Brain pericyte (primary cell): Measurements from ENCODE around the gene SCO1.
"Not testable (repeated sequence)": the region's sequence is repeated elsewhere in the genome, so short reads cannot be mapped to it uniquely, and the experiment has no call there.

Source experiments
- DNase-seq: peaks from one replicate; pipeline ENCODE4 v3.0.0-alpha.2; 2012; ENCODE audit warnings: low read depth, low spot score

Gene SCO1

GRCh38 chr17:10726196-10726595 lies 28.9 kb upstream of the SCO1 start:
- no peak for DNase-seq

- no peak for DNase-seq
Observed at GRCh38 chr17:10725262-10725661, 27.9 kb upstream of the SCO1 start.

DNA sequence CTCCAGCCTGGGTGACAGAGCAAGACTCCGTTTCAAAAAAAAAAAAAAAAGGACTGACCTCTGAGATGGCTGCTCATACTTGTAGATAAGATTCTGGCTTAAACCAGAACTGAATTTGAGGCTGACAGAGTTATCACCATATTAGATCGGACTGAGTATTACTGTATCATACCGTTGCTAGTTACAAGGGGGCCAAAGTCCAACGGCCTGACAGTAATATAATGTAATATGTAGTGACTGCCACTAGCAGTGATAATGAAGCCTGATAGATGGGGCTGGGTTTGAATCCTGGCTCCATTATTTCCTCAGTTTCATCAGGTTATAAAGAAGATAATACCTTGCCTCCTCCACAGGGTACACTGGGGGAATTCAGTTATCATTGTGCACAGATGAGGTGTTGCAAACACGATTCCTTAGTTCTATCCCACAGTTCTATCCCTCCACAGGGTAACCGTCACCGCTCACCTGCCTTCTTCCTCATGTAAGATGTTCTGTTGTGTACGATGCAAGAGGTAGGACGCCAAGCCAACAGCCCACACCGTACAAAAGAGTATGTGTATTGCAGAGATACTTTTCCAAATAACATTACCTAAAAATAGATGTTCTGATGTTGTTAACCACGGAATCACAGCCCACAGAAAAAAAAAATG lies 27.3 kb upstream of the SCO1 start:
- no peak for DNase-seq

DNA sequence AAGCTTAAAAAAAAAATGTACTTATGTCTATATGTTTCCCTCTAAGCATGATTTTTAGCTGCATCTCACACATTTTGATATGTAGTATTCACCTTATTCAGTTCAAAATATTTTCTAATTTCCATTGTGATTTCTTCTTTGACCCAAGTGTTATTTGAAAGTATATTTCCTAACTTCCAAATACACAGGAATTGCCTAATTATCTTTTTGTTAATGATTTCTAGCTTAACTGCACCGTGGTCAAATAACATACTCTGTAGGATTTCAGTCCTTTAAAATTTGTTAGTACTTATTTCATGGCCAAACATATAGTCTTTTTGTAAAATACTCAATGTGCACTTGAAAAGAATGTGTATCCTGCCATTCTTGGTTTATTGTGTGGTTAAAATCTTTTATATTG lies 21.2 kb upstream of the SCO1 start:
- no peak for DNase-seq

GRCh38 chr17:10716218-10716617 lies 18.9 kb upstream of the SCO1 start:
- no peak for DNase-seq

DNA sequence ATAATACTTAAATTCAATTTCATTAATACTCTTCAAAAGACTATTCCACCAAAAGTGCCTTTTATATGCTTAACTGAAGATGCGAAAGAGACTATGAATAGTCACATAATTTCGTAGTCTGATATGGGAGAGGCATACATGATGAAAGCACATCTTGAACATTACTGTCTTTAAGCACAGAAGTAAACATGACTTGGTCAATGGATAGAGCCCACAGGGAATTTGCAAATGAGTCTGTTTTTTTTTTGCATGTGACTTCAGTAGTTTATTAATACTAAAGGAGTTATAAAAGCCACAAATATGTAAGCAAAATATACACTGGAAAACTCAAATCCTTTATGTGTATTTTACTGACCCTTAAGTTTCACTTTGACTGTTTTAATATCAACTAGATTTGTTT lies 16.0 kb upstream of the SCO1 start:
- DNase-seq = no peak

DNA sequence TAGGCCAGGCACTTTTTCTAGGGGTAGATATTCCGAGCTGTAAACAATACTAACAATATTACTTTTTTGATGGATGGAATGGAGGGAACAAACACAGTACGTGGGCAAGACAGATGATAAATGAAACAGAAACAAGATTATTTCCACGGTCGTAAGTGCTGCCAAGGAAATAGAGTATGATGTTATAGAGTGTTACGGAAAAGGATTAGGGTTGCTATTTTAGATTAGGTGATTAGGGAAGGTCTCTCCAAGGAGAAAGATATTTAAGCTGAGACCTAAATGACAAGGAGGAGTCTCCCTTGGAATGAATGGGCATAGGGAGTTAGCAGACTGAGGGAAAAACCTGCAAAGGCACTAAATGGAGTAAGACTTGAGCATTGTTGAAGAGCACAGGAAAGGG lies 8.4 kb upstream of the SCO1 start:
- no peak for DNase-seq

GRCh38 chr17:10702574-10702973 lies 5.2 kb upstream of the SCO1 start:
- DNase-seq = no peak

DNA sequence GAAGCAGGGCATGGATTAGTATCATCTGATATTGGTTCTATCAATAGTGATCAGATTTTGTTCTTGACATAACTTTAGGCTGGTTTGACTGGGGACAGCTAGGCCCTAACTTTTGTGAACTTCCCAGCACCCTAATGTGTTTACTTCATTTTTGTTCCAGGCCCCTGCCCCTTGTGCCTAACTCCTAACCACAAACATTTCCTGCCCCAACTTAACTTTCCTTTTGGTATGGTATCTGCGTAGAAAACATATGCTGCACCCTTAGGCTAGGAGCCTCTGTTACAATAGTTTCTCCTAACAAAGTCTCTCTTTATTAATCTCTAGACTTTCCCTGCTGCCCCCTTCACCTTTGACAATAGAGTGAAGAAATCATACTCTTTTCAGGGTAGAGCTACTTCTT lies 2.5 kb upstream of the SCO1 start:
- DNase-seq = no peak

DNA sequence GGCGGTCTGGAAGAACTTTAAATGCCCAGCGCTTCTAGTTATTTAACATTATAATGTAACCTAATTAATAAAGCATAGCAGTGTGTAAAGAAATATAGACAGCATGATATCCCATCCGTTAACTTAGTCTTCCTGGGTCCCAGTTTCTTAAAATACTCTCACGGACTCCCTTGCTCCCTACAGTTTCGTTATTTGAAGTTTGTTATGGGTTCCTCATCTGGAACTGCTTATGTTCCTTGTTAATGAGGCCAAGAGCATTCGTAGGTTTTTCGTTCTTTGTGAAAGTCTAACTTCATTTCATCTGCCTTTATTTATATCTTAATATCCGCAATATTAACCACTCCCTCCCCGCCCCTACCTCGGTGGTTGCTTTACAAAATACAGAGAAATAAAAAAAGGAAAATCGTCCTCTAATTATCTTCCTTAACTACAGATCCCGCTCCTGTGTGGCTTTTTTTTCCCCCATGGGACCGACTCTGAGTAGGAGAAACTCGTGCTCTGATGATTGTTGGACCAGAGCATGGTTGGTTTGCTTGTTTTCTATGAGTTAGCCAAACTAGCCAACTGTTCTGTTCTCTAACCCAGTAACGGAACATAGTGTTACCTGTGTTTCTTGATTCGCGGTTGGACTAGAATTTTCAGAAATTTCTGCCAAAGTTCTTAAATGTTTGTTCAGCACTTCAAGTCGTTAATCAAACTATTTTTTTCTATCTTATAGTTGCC lies 924 bp upstream of the SCO1 start:
- DNase-seq = no peak

- not testable (repeated sequence) for DNase-seq
Observed at GRCh38 chr17:10695875-10696407, 1.4 kb downstream of the SCO1 start.

DNA sequence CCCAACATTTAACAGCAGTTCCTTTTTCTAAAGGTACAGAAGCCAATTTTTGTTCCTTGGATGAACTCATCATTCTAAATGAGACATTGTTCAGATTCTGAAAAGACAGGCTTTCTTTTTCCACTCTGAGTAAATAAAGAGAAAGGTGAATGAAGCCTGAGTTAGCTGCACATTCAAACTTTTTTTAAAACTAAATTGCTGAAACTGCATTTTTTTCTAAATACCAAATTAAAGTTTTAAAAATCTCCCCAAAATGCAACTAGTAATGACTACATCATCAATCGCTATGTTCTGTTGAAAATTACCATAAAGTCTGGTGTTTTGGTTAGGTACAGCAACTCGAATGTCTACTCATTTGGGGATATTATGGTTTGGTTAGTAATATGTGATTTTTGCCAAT lies 9.8 kb downstream of the SCO1 start:
- no peak for DNase-seq

DNA sequence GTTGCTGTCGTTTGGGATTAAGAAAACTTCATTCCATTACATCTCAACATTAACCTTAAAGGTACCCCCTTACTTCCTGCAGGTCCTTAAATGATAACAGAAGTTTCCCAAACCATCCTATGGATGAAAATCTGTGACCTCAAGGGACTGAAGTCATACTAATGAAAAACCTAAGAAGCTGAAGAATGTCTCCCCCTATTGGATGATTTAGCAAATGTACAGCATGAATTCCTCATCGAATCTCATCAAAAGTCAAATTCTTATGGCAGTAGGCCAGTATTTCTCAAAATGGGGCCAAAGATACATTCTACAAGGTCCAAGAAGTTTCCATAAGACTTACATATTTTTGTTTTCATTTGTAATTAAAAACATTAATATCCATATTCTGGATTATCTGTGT lies 13.5 kb downstream of the SCO1 start:
- no peak for DNase-seq

DNA sequence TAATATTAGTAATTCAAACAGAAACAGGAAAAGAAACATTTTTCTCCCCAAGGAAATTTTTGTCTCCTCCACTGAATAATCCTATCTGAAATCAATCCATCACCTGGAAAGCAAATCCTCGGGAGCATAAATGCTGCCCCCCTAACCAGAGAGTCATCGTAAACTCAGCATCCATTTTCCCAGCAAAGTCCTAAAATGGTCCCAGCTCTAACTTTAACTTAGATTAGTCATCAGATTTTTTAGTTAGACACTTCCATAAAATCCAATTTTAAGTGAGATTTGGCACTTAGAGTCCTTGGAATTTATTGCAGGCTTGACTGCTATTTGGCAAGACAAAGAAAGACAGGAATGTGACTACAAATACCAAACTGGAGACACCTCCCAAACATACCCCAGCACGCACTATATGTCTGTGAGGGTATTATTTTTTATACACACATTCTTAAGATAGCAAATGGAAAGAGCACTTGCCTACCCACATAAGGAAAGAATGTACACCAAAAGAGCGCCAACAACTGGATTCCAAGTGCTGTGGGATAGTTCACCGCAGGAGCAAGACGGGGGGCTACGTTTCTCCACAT lies 15.4 kb downstream of the SCO1 start:
- DNase-seq = no peak

GRCh38 chr17:10674704-10675103 lies 22.6 kb downstream of the SCO1 start:
- no peak for DNase-seq

GRCh38 chr17:10673312-10673711 lies 24.0 kb downstream of the SCO1 start:
- DNase-seq = no peak

- DNase-seq = no peak
Observed at GRCh38 chr17:10668775-10669174, 28.6 kb downstream of the SCO1 start.

DNA sequence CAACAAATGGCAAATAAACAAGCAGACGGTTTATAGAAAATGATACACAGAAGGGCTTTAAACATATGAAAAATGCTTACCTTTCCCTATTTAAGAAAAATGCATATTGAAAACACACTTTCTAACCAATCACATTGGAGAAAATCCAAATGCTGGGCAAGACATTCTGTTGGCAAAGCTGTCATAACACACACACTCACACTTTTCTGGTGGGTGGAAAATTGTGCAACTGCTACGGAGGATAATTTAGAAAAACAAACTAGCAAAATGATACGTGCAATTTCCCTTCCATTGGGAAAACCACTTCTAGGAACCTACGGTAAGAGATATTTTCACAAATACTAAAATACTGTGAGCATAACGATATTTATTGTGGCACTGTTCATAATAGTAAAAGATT lies 30.4 kb downstream of the SCO1 start:
- DNase-seq = no peak

GRCh38 chr17:10664571-10664970 lies 32.8 kb downstream of the SCO1 start:
- no peak for DNase-seq

DNA sequence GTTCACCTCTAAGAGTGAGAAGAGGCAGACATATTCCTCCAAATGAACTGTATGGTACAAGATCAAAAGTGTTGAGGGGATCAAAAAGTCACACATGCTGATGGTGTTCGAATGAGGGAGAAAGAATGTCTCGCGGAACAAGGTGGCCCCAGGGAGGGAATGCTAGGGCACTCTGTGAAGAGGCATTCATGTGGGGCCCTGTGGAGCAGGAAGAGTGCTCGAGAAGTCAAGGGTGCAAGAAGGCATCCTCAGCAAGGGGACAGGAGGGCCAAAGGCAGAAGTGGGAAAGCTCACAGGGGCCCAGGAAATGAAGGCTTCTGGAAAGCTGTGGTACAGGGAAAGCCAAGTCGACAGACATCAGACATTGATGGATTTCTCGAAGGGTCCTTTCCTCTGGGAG lies 34.1 kb downstream of the SCO1 start:
- no peak for DNase-seq

GRCh38 chr17:10661437-10661836 lies 35.9 kb downstream of the SCO1 start:
- no peak for DNase-seq

- DNase-seq = no peak
Observed at GRCh38 chr17:10657879-10658278, 39.5 kb downstream of the SCO1 start.

DNA sequence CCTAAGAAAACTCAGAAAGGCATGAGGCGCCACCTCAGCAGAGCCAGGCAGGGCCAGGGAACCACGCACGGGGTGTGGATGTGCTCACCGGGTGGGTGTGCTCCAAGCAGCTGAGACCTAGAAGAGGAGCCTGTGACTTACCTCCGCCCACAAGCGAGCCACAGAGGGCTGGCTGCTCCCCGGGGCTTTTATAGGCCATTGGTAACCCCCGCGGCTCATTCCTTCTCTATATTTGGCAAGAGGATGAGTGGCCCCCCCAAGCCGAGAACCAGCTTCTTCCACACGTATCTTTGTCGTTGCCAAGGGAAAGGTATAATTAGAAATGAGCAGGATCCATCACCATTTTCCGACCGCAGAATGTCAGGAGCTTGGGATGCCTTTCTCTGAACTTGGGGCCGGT lies 40.2 kb downstream of the SCO1 start, which contains the start of gene MYH3:
TSS of gene MYH3 (minus strand) at position 162 of the 400 bp plus-strand sequence. CDS start 2,245 bp downstream, outside the sequence.
- DNase-seq = no peak
